Gastrocnemius medialis (tissue), 4 donors: ENCODE results near the gene OR5D13. TPM values are rescaled to one million over a fixed set of nuclear protein-coding genes. Genes with fewer than 3 reads are reported as not detected.

ENCODE experiments used
- ATAC-seq, 2 donors: fragments of 150-250 bp; one replicate each; pipeline ENCODE4 v1.9.1; 2016
- DNase-seq, 2 donors: peaks; one replicate each; pipeline ENCODE4 v3.0.0-alpha.2; 2019
- H3K27ac ChIP-seq, 4 donors: fragments of 200-600 bp; sonication (generic); 1 replicate in 1 of 4; 2 replicates in 3 of 4; pipeline ENCODE4 v1.5.1; 2016 to 2018; ENCODE audit warnings: mild to moderate bottlenecking in 2 of 4, moderate library complexity in 1 of 4
- H3K27me3 ChIP-seq, 3 donors: fragments of 200-600 bp; sonication (generic) in 2 of 3; 1 replicate in 1 of 3; 2 replicates in 2 of 3; pipeline versions ENCODE4 v1.5.1 to v1.6.0; 2016 to 2019; ENCODE audit warnings: mild to moderate bottlenecking in 1 of 3, moderate library complexity in 1 of 3
- H3K36me3 ChIP-seq, 2 donors: fragments of 200-600 bp; sonication (generic) in 1 of 2; one replicate each; pipeline ENCODE4 v1.5.1; 2017 to 2018
- H3K4me1 ChIP-seq, 2 donors: fragments of 200-600 bp; sonication (generic) in 1 of 2; one replicate each; pipeline ENCODE4 v1.5.1; 2016 to 2017; ENCODE audit warnings: mild to moderate bottlenecking in 2 of 2
- H3K4me3 ChIP-seq, 4 donors: fragments of 200-600 bp; sonication (generic) in 3 of 4; 1 replicate in 1 of 4; 2 replicates in 3 of 4; pipeline ENCODE4 v1.5.1; 2016 to 2019; ENCODE audit warnings: mild to moderate bottlenecking in 2 of 4
- H3K9me3 ChIP-seq, 3 donors: fragments of 200-600 bp; sonication (generic) in 2 of 3; 1 replicate in 1 of 3; 2 replicates in 2 of 3; pipeline ENCODE4 v1.5.1; 2016 to 2019
- POLR2A ChIP-seq, 2 donors: fragments of 450-650 bp; IDR thresholded peaks; one replicate each; pipeline ENCODE4 v1.6.1; 2017; ENCODE audit warnings: antibody characterized with exemption in 2 of 2, mild to moderate bottlenecking in 2 of 2, moderate library complexity in 2 of 2
- in situ Hi-C, 4 donors: fragments of 200-750 bp; cut with MboI; loops; one replicate each; pipeline versions ENCODE4 v1.15.0 to v1.8.0; 2017; ENCODE audit warnings: low sequenced_read_pairs in 4 of 4
- intact Hi-C: fragments of 100-400 bp; cut with DNase I; formaldehyde crosslinking; loops from one replicate; pipeline ENCODE4 v1.15.1; 2023; ENCODE audit warnings: low total_unique reads
- total RNA-seq, 4 donors: library from RNA; depleted of rRNA; stranded (reverse); fragments of >200 nt; gene quantifications; one replicate each; pipeline versions ENCODE4 v1.1.0 to v1.2.3, GENCODE V29; 2016
- TF ChIP-seq, protein P1 (sequence below), 5 experiments: fragments of 450-650 bp in 3 of 5; fragments of 200-600 bp in 2 of 5; sonication (generic) in 2 of 5; IDR thresholded peaks in 4 of 5; conservative IDR thresholded peaks in 1 of 5; 1 replicate in 4 of 5; 2 replicates in 1 of 5; pipeline ENCODE4 v1.5.1; 2016 to 2019; ENCODE audit warnings: antibody characterized with exemption in 5 of 5, mild to moderate bottlenecking in 3 of 5, moderate library complexity in 3 of 5

Gene OR5D13
- total RNA-seq, 4 donors from 2014 or later, result not detected

DNA sequence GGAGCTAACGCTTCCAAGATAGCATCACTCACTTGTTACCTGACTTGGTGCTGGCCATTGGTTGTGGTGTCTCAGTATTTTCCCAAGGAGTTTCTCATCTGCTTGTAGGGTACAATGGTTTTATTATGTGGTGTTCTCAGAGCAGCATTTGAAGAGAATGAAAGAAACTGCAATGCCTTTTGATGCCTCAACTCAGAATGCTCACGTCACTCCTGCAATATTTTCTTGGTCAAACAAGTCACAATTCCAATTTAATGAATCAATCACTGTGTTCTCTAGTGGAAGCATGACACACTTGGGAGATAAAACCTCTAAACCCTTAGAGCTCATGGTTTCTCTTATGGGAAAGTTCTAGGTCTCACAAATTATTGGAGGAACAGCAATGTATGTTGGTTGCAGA, 20.1 kb downstream of the OR5D13 start:
- TF ChIP-seq, protein P1, sequence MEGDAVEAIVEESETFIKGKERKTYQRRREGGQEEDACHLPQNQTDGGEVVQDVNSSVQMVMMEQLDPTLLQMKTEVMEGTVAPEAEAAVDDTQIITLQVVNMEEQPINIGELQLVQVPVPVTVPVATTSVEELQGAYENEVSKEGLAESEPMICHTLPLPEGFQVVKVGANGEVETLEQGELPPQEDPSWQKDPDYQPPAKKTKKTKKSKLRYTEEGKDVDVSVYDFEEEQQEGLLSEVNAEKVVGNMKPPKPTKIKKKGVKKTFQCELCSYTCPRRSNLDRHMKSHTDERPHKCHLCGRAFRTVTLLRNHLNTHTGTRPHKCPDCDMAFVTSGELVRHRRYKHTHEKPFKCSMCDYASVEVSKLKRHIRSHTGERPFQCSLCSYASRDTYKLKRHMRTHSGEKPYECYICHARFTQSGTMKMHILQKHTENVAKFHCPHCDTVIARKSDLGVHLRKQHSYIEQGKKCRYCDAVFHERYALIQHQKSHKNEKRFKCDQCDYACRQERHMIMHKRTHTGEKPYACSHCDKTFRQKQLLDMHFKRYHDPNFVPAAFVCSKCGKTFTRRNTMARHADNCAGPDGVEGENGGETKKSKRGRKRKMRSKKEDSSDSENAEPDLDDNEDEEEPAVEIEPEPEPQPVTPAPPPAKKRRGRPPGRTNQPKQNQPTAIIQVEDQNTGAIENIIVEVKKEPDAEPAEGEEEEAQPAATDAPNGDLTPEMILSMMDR (IDR thresholded peaks at IDR 0.05 in 4 of 5, conservative IDR thresholded peaks at IDR 0.05 in 1 of 5), result no peak
- no peak for TF ChIP-seq POLR2A (IDR thresholded peaks at IDR 0.05)
- Histone ChIP-seq H3K4me1 (no peaks in the 10 kb centered on the region), H3K27me3 (no peaks in the 10 kb centered on the region), H3K9me3 (no peaks in the 10 kb centered on the region), H3K27ac (no peak overlapping the region), H3K4me3 (no peak overlapping the region), H3K36me3 (no peaks in the 10 kb centered on the region)
- in situ Hi-C loops (no loop called here), intact Hi-C loops (no loop called here)
- ATAC-seq (no peak), DNase-seq (no peak)

DNA sequence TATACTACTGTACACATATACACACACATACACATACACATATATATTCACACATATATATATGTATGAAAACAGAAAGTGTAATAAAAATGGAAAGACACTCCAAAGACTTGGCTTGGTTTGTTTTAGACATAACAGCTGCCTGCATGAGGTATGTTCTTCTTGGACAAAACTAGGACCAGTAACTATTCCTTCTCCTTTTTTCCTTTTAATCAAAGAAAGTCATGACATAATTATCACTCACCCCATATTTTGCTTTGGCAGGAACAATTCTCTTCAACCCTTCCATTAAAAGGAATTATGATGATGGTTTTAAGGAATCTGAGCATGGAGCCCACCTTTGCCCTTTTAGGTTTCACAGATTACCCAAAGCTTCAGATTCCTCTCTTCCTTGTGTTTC, 22.0 kb downstream of the OR5D13 start, which contains the start of gene OR5D14:
OR5D14 (plus strand) TSS at position 301 of the 400 bp plus-strand sequence; CDS start at position 301, 0 bp downstream.
- H3K27me3 ChIP-seq, result no peaks in the 10 kb centered on the region
- no peak within 1 kb of the TSS for H3K4me3 ChIP-seq
- in situ Hi-C loops, result no loop called here
- H3K4me1 ChIP-seq, result no peaks in the 10 kb centered on the region
- TF ChIP-seq, protein P1 (IDR thresholded peaks at IDR 0.05 in 4 of 5, conservative IDR thresholded peaks at IDR 0.05 in 1 of 5), result no peak
- TF ChIP-seq POLR2A (IDR thresholded peaks at IDR 0.05), result no peak
- H3K9me3 ChIP-seq, result no peaks in the 10 kb centered on the region
- H3K36me3 ChIP-seq, result no peaks in the 10 kb centered on the region
- intact Hi-C loops, result no loop called here
- no peak within 1 kb of the TSS for H3K27ac ChIP-seq
- ATAC-seq (no peak), DNase-seq (no peak)

DNA sequence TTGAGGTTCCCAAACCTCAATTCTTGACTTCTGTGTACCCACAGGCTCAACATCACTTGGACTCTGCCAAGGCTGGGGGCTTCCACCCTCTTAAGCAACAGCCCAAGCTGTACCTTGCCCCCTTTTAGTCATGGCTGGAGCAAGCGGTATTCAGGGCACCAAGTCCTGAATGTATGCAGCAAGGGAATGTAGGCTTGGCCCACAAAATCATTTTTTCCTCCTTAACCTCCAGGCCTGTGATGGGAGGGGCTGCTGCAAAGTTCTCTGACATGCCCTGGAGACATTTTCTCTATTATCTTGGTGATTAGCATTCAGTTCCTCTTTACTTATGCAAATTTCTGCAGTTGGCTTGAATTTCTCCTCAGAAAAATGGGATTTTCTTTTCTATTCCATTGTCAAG, 33.0 kb downstream of the OR5D13 start:
- no peaks in the 10 kb centered on the region for H3K27me3 ChIP-seq
- in situ Hi-C loops, result no loop called here
- TF ChIP-seq, protein P1 (IDR thresholded peaks at IDR 0.05 in 4 of 5, conservative IDR thresholded peaks at IDR 0.05 in 1 of 5), result no peak
- TF ChIP-seq POLR2A (IDR thresholded peaks at IDR 0.05), result no peak
- H3K9me3 ChIP-seq, result no peaks in the 10 kb centered on the region
- no peak overlapping the region for H3K4me3 ChIP-seq
- H3K4me1 ChIP-seq, result no peaks in the 10 kb centered on the region
- no peak overlapping the region for H3K27ac ChIP-seq
- DNase-seq (no peak), ATAC-seq (no peak)
- H3K36me3 ChIP-seq, result no peaks in the 10 kb centered on the region
- intact Hi-C loops, result no loop called here

DNA sequence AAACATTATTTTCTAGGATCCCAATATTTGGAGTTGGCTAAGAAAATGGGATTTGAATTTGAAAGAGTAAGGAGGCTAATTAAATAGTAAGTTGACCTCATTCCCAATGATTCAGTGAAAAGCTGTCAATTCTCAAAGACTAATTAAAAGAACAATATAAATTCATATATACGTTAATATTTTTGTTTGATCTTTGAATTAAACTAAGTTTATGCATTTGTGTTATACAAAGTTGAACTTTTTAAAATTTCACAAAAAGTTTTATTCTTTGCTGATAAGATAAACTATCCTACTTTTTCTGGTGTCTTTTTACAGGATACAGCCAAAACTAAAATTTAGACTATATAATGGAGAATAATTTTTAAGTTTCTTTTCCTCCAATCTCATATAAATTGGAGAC, 37.8 kb downstream of the OR5D13 start, which contains the start of gene OR5L1:
OR5L1 (plus strand) TSS at position 301 of the 400 bp plus-strand sequence. CDS start 100 bp downstream, outside the sequence.
- Histone ChIP-seq H3K36me3 (no peaks in the 10 kb centered on the region), H3K4me3 (no peak within 1 kb of the TSS), H3K4me1 (no peaks in the 10 kb centered on the region), H3K27ac (no peak within 1 kb of the TSS), H3K9me3 (no peaks in the 10 kb centered on the region), H3K27me3 (no peaks in the 10 kb centered on the region)
- intact Hi-C loops, result no loop called here
- ATAC-seq, result no peak
- in situ Hi-C loops, result no loop called here
- TF ChIP-seq, protein P1 (IDR thresholded peaks at IDR 0.05 in 4 of 5, conservative IDR thresholded peaks at IDR 0.05 in 1 of 5), result no peak
- no peak for TF ChIP-seq POLR2A (IDR thresholded peaks at IDR 0.05)
- no peak for DNase-seq

DNA sequence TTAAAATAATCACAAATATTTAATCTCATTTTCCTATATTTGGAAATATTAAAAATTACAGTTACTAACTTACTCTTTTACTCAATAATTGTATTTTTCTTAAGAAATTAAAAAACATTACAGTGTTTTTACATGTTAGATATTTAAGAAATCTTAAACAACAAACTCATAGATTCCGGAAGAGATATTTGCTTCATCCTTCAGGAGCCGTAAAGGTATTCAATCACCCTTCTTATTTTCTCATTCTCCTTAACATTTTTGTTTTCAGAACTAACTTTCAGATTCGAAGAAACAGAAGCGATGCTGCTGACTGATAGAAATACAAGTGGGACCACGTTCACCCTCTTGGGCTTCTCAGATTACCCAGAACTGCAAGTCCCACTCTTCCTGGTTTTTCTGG, 46.1 kb downstream of the OR5D13 start, which contains the start of gene OR5D18:
OR5D18 (plus strand) TSS at position 301 of the 400 bp plus-strand sequence; CDS start at position 301, 0 bp downstream.
- intact Hi-C loops, result no loop called here
- Histone ChIP-seq H3K27ac (no peak within 1 kb of the TSS), H3K4me1 (no peaks in the 10 kb centered on the region), H3K4me3 (no peak within 1 kb of the TSS), H3K36me3 (no peaks in the 10 kb centered on the region), H3K27me3 (no peaks in the 10 kb centered on the region), H3K9me3 (no peaks in the 10 kb centered on the region)
- DNase-seq, result no peak
- no peak for ATAC-seq
- no peak for TF ChIP-seq POLR2A (IDR thresholded peaks at IDR 0.05)
- TF ChIP-seq, protein P1 (IDR thresholded peaks at IDR 0.05 in 4 of 5, conservative IDR thresholded peaks at IDR 0.05 in 1 of 5), result no peak
- in situ Hi-C loops, result no loop called here
